SK-N-SH treated with all-trans-retinoic acid at 6 μM for 48 hours (cell line): Measurements from ENCODE around the gene ART1.

Experiments
- ATAC-seq: fragments of 200-7000 bp; cut with Tn5 transposase; 3 replicates; pipeline ENCODE4 v1.9.1; 2020; ENCODE audit warnings: mild to moderate bottlenecking, moderate library complexity
- ARNTL ChIP-seq: fragments of 450-650 bp; formaldehyde crosslinking; IDR thresholded peaks from 2 replicates; pipeline ENCODE4 v1.5.0; 2020; ENCODE audit warnings: low read depth, mild to moderate bottlenecking, moderate library complexity, borderline replicate concordance
- BACH2 ChIP-seq: fragments of 250-450 bp; sonication (Bioruptor Pico); IDR thresholded peaks from 2 replicates; pipeline ENCODE4 v1.9.0; 2021; ENCODE audit warnings: mild to moderate bottlenecking, borderline replicate concordance
- CREB5 ChIP-seq: fragments of 250-450 bp; sonication (Bioruptor Pico); IDR thresholded peaks from 2 replicates; pipeline ENCODE4 v1.5.1; 2020; ENCODE audit warnings: low read depth, mild to moderate bottlenecking, moderate library complexity
- CSDC2 ChIP-seq: fragments of 250-450 bp; sonication (Bioruptor Pico); IDR thresholded peaks from 2 replicates; pipeline ENCODE4 v1.5.0; 2020; ENCODE audit warnings: mild to moderate bottlenecking, moderate library complexity
- CSRNP3 ChIP-seq: fragments of 250-450 bp; sonication (Bioruptor Pico); IDR thresholded peaks from 2 replicates; pipeline ENCODE4 v1.5.1; 2021; ENCODE audit warnings: mild to moderate bottlenecking, moderate library complexity
- ESRRG ChIP-seq: fragments of 250-450 bp; sonication (Bioruptor Pico); IDR thresholded peaks from 2 replicates; pipeline ENCODE4 v1.6.1; 2021; ENCODE audit warnings: mild to moderate bottlenecking
- GLIS3 ChIP-seq: fragments of 250-450 bp; sonication (Bioruptor Pico); IDR thresholded peaks from 2 replicates; pipeline ENCODE4 v1.5.0; 2020; ENCODE audit warnings: mild to moderate bottlenecking, moderate library complexity
- ISL1 ChIP-seq: fragments of 250-450 bp; sonication (Bioruptor Pico); IDR thresholded peaks from 2 replicates; pipeline ENCODE4 v2.1.2; 2022; ENCODE audit warnings: mild to moderate bottlenecking, moderate library complexity
- OSR1 ChIP-seq: fragments of 250-450 bp; sonication (Bioruptor Pico); IDR thresholded peaks from 2 replicates; pipeline ENCODE4 v1.8.0; 2022; ENCODE audit warnings: moderate library complexity, mild to moderate bottlenecking, inconsistent platforms
- PATZ1 ChIP-seq: fragments of 250-450 bp; sonication (Bioruptor Pico); IDR thresholded peaks from 2 replicates; pipeline ENCODE4 v1.8.0; 2020; ENCODE audit warnings: mild to moderate bottlenecking, moderate library complexity, borderline replicate concordance
- POU6F1 ChIP-seq: fragments of 250-450 bp; sonication (Bioruptor Pico); IDR thresholded peaks from 2 replicates; pipeline ENCODE4 v1.8.0; 2021; ENCODE audit warnings: low read depth, mild to moderate bottlenecking, moderate library complexity, borderline replicate concordance
- PPARA ChIP-seq: fragments of 250-450 bp; sonication (Bioruptor Pico); IDR thresholded peaks from 2 replicates; pipeline ENCODE4 v1.5.0; 2020; ENCODE audit warnings: mild to moderate bottlenecking, borderline replicate concordance
- RARB ChIP-seq: fragments of 250-450 bp; sonication (Bioruptor Pico); IDR thresholded peaks from 2 replicates; pipeline ENCODE4 v1.8.0; 2021; ENCODE audit warnings: mild to moderate bottlenecking, moderate library complexity
- TOX ChIP-seq: fragments of 250-450 bp; sonication (Bioruptor Pico); IDR thresholded peaks from 2 replicates; pipeline ENCODE4 v1.8.0; 2021; ENCODE audit warnings: mild to moderate bottlenecking, moderate library complexity, borderline replicate concordance
- TSHZ2 ChIP-seq: fragments of 250-450 bp; sonication (Bioruptor Pico); IDR thresholded peaks from 2 replicates; pipeline ENCODE4 v1.5.0; 2020; ENCODE audit warnings: mild to moderate bottlenecking, moderate library complexity
- ZC3H10 ChIP-seq: fragments of 250-450 bp; sonication (Bioruptor Pico); IDR thresholded peaks from 2 replicates; pipeline ENCODE4 v1.5.1; 2021; ENCODE audit warnings: mild to moderate bottlenecking, moderate library complexity
- ZFP3 ChIP-seq: fragments of 250-450 bp; sonication (Bioruptor Pico); IDR thresholded peaks from 2 replicates; pipeline ENCODE4 v1.5.0; 2020; ENCODE audit warnings: mild to moderate bottlenecking, moderate library complexity
- ZNF70 ChIP-seq: fragments of 450-650 bp; formaldehyde crosslinking; IDR thresholded peaks from 2 replicates; pipeline ENCODE4 v1.5.0; 2020; ENCODE audit warnings: mild to moderate bottlenecking, moderate library complexity
- ZNF8 ChIP-seq: fragments of 450-650 bp; formaldehyde crosslinking; IDR thresholded peaks from 2 replicates; pipeline ENCODE4 v1.5.0; 2020; ENCODE audit warnings: mild to moderate bottlenecking, moderate library complexity

ART1 gene

GRCh38 chr11:3639841-3640240, 5.1 kb upstream of the ART1 start:
- ATAC-seq, result no peak
- TF ChIP-seq ZNF70, result no peak
- no peak for TF ChIP-seq PATZ1
- TF ChIP-seq OSR1 (CRISPR knock-in tag), result no peak
- no peak for TF ChIP-seq POU6F1 (CRISPR knock-in tag)
- no peak for TF ChIP-seq BACH2
- no peak for TF ChIP-seq CSRNP3 (CRISPR knock-in tag)
- no peak for TF ChIP-seq CREB5
- no peak for TF ChIP-seq TOX (CRISPR knock-in tag)
- TF ChIP-seq PPARA (CRISPR knock-in tag), result no peak
- TF ChIP-seq CSDC2 (CRISPR knock-in tag), result no peak
- TF ChIP-seq TSHZ2 (CRISPR knock-in tag), result no peak
- no peak for TF ChIP-seq ZC3H10 (CRISPR knock-in tag)
- no peak for TF ChIP-seq ESRRG
- TF ChIP-seq ZFP3 (CRISPR knock-in tag), result no peak
- TF ChIP-seq, all 23 proteins: peak for 0

- ATAC-seq, result no peak
- TF ChIP-seq PPARA (CRISPR knock-in tag), result no peak
- no peak for TF ChIP-seq TOX (CRISPR knock-in tag)
- no peak for TF ChIP-seq CSRNP3 (CRISPR knock-in tag)
- no peak for TF ChIP-seq ZNF8 (CRISPR knock-in tag)
- TF ChIP-seq ZNF70, result no peak
- no peak for TF ChIP-seq ZC3H10 (CRISPR knock-in tag)
- no peak for TF ChIP-seq BACH2
- no peak for TF ChIP-seq CREB5
- no peak for TF ChIP-seq ZFP3 (CRISPR knock-in tag)
- TF ChIP-seq ARNTL, result no peak
- no peak for TF ChIP-seq GLIS3 (CRISPR knock-in tag)
- TF ChIP-seq OSR1 (CRISPR knock-in tag), result no peak
- no peak for TF ChIP-seq RARB (CRISPR knock-in tag)
- TF ChIP-seq ISL1, result no peak
- TF ChIP-seq PATZ1, result no peak
Observed at GRCh38 chr11:3641191-3641590, 3.7 kb upstream of the ART1 start.
